Measurements from ENCODE around the gene KRTAP29-1.

DNA sequence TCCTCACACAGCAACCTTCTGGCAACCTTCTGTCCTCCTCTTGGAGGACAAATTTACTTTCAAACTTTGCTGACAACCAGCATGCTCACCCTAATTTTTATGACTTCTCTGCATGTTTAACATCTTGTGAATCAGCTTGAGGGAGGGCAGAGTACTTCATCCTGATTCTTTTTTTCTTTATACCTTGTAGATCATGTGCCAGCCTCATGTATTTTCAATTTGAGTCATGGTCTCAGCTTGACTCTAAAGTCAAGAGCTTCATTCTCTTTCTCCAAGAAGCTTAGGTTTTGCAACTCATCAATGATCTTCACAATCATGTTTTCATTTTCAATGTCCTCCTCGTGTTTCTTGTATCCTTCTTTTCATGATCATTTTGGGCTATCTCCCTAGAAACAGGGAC, 30.8 kb downstream of the KRTAP29-1 start:
- TF ChIP-seq CTCF (IDR thresholded peaks at IDR 0.05): no peak
- no peak for TF ChIP-seq REST (IDR thresholded peaks at IDR 0.05; ENCODE audit: insufficient read depth in 1 of 2, low read depth in 2 of 2, low read length in 1 of 2)

Data from Panc1 (cell line).